SK-N-SH treated with all-trans-retinoic acid at 6 μM for 48 hours (cell line): ENCODE results near the gene TNFSF13.

Experiments used
- ARNTL ChIP-seq: fragments of 450-650 bp; formaldehyde crosslinking; IDR thresholded peaks from 2 replicates; pipeline ENCODE4 v1.5.0; 2020; ENCODE audit warnings: low read depth, mild to moderate bottlenecking, moderate library complexity, borderline replicate concordance
- BACH2 ChIP-seq: fragments of 250-450 bp; sonication (Bioruptor Pico); IDR thresholded peaks from 2 replicates; pipeline ENCODE4 v1.9.0; 2021; ENCODE audit warnings: mild to moderate bottlenecking, borderline replicate concordance
- CSDC2 ChIP-seq: fragments of 250-450 bp; sonication (Bioruptor Pico); IDR thresholded peaks from 2 replicates; pipeline ENCODE4 v1.5.0; 2020; ENCODE audit warnings: mild to moderate bottlenecking, moderate library complexity
- PATZ1 ChIP-seq: fragments of 250-450 bp; sonication (Bioruptor Pico); IDR thresholded peaks from 2 replicates; pipeline ENCODE4 v1.8.0; 2020; ENCODE audit warnings: mild to moderate bottlenecking, moderate library complexity, borderline replicate concordance
- RARB ChIP-seq: fragments of 250-450 bp; sonication (Bioruptor Pico); IDR thresholded peaks from 2 replicates; pipeline ENCODE4 v1.8.0; 2021; ENCODE audit warnings: mild to moderate bottlenecking, moderate library complexity
- ZFP3 ChIP-seq: fragments of 250-450 bp; sonication (Bioruptor Pico); IDR thresholded peaks from 2 replicates; pipeline ENCODE4 v1.5.0; 2020; ENCODE audit warnings: mild to moderate bottlenecking, moderate library complexity
- ZFP30 ChIP-seq: fragments of 450-650 bp; formaldehyde crosslinking; IDR thresholded peaks from 2 replicates; pipeline ENCODE4 v1.5.0; 2022; ENCODE audit warnings: mild to moderate bottlenecking, moderate library complexity

GRCh38 chr17:7508846-7509245, 49.7 kb upstream of the TNFSF13 start:
- TF ChIP-seq ZFP30 (CRISPR knock-in tag) (no peak), PATZ1 (CRISPR knock-in tag) (no peak), BACH2 (CRISPR knock-in tag) (no peak), CSDC2 (no peak), RARB (CRISPR knock-in tag) (no peak), ZFP3 (CRISPR knock-in tag) (no peak), ARNTL (CRISPR knock-in tag) (no peak)
